Mucosa of stomach (tissue), 1 donor: ENCODE measurements around the gene TMEM88.

ENCODE experiments used
- H3K27me3 ChIP-seq: one replicate; pipeline ENCODE4 v1.7.0; 2013; ENCODE audit warnings: mild to moderate bottlenecking, low read length; ENCODE audit not compliant: control insufficient read depth, insufficient read depth
- H3K36me3 ChIP-seq: one replicate; pipeline ENCODE4 v1.7.0; 2013; ENCODE audit warnings: low read length; ENCODE audit not compliant: control insufficient read depth, insufficient read depth
- H3K4me1 ChIP-seq: one replicate; pipeline ENCODE4 v1.7.0; 2013; ENCODE audit warnings: mild to moderate bottlenecking, low read length; ENCODE audit not compliant: control insufficient read depth, insufficient read depth
- H3K4me3 ChIP-seq: one replicate; pipeline ENCODE4 v1.7.0; 2013; ENCODE audit warnings: low read length
- H3K9ac ChIP-seq: one replicate; pipeline ENCODE4 v1.7.0; 2013; ENCODE audit warnings: mild to moderate bottlenecking, low read length, moderate library complexity
- H3K9me3 ChIP-seq: one replicate; pipeline ENCODE4 v1.7.0; 2013; ENCODE audit warnings: mild to moderate bottlenecking, low read length, moderate library complexity; ENCODE audit not compliant: control insufficient read depth
- donor health status: Pancreatic carcinoma.

Gene TMEM88

GRCh38 chr17:7880076-7880868, 25.4 kb downstream of the TMEM88 start:
- Histone ChIP-seq H3K36me3 (no peaks in the 10 kb centered on the region), H3K9me3 (no peaks in the 10 kb centered on the region), H3K4me1 (peaks cover 6% of the 10 kb centered on the region), H3K4me3 (no peak overlapping the region), H3K9ac (no peak overlapping the region), H3K27me3 (no peaks in the 10 kb centered on the region)

- Histone ChIP-seq H3K9me3 (no peaks in the 10 kb centered on the region), H3K27me3 (no peaks in the 10 kb centered on the region), H3K4me3 (no peak overlapping the region), H3K36me3 (no peaks in the 10 kb centered on the region), H3K4me1 (peaks cover 13% of the 10 kb centered on the region), H3K9ac (no peak overlapping the region)
Observed at GRCh38 chr17:7881276-7882054, 26.6 kb downstream of the TMEM88 start.

GRCh38 chr17:7882068-7882467, 27.2 kb downstream of the TMEM88 start:
- no peaks in the 10 kb centered on the region for H3K27me3 ChIP-seq
- H3K4me1 ChIP-seq: peaks cover 19% of the 10 kb centered on the region
- no peak overlapping the region for H3K4me3 ChIP-seq
- H3K36me3 ChIP-seq: no peaks in the 10 kb centered on the region
- H3K9me3 ChIP-seq: no peaks in the 10 kb centered on the region
- H3K9ac ChIP-seq: no peak overlapping the region

- Histone ChIP-seq H3K9ac (no peak overlapping the region), H3K4me3 (no peak overlapping the region), H3K27me3 (no peaks in the 10 kb centered on the region), H3K9me3 (no peaks in the 10 kb centered on the region), H3K4me1 (peaks cover 22% of the 10 kb centered on the region), H3K36me3 (no peaks in the 10 kb centered on the region)
Observed at GRCh38 chr17:7882629-7883028, 27.8 kb downstream of the TMEM88 start.

GRCh38 chr17:7883781-7884386, 29.0 kb downstream of the TMEM88 start:
- Histone ChIP-seq H3K4me1 (peaks cover 34% of the 10 kb centered on the region), H3K9me3 (no peaks in the 10 kb centered on the region), H3K27me3 (no peaks in the 10 kb centered on the region), H3K9ac (peak overlapping the region; percentile 42), H3K4me3 (no peak overlapping the region), H3K36me3 (no peaks in the 10 kb centered on the region)

GRCh38 chr17:7884581-7885366, 29.9 kb downstream of the TMEM88 start:
- no peak overlapping the region for H3K4me3 ChIP-seq
- peaks cover 43% of the 10 kb centered on the region for H3K4me1 ChIP-seq
- no peaks in the 10 kb centered on the region for H3K27me3 ChIP-seq
- no peaks in the 10 kb centered on the region for H3K9me3 ChIP-seq
- H3K36me3 ChIP-seq: no peaks in the 10 kb centered on the region
- peak overlapping the region; percentile 79 for H3K9ac ChIP-seq

GRCh38 chr17:7885367-7886226, 30.7 kb downstream of the TMEM88 start:
- Histone ChIP-seq H3K36me3 (peaks cover under 1% of the 10 kb centered on the region), H3K4me3 (peak overlapping the region; percentile 84), H3K4me1 (peaks cover 45% of the 10 kb centered on the region), H3K9ac (peak overlapping the region; percentile 79), H3K9me3 (no peaks in the 10 kb centered on the region), H3K27me3 (no peaks in the 10 kb centered on the region)

GRCh38 chr17:7886227-7887037, 31.6 kb downstream of the TMEM88 start:
- H3K36me3 ChIP-seq: peaks cover 5% of the 10 kb centered on the region
- peaks cover 45% of the 10 kb centered on the region for H3K4me1 ChIP-seq
- H3K9me3 ChIP-seq: no peaks in the 10 kb centered on the region
- no peaks in the 10 kb centered on the region for H3K27me3 ChIP-seq
- H3K4me3 ChIP-seq: peak overlapping the region; percentile 84
- H3K9ac ChIP-seq: peak overlapping the region; percentile 79

GRCh38 chr17:7887038-7887481, 32.2 kb downstream of the TMEM88 start:
- no peaks in the 10 kb centered on the region for H3K9me3 ChIP-seq
- H3K27me3 ChIP-seq: no peaks in the 10 kb centered on the region
- H3K36me3 ChIP-seq: peaks cover 5% of the 10 kb centered on the region
- peak overlapping the region; percentile 79 for H3K9ac ChIP-seq
- no peak overlapping the region for H3K4me3 ChIP-seq
- H3K4me1 ChIP-seq: peaks cover 40% of the 10 kb centered on the region

GRCh38 chr17:7887482-7888183, 32.8 kb downstream of the TMEM88 start:
- H3K4me3 ChIP-seq: peak overlapping the region; percentile 42
- H3K4me1 ChIP-seq: peaks cover 38% of the 10 kb centered on the region
- no peaks in the 10 kb centered on the region for H3K9me3 ChIP-seq
- H3K36me3 ChIP-seq: peaks cover 5% of the 10 kb centered on the region
- peak overlapping the region; percentile 57 for H3K9ac ChIP-seq
- H3K27me3 ChIP-seq: no peaks in the 10 kb centered on the region
